Ishikawa (cell line): ENCODE data around the gene RADIL.

Experiments
- CEBPB ChIP-seq: IDR thresholded peaks from 2 replicates; pipeline ENCODE4 v1.6.1; 2012
- CREB1 ChIP-seq: IDR thresholded peaks from 2 replicates; pipeline ENCODE4 v1.6.1; 2012; ENCODE audit warnings: low read depth
- EGR1 ChIP-seq: IDR thresholded peaks from 2 replicates; pipeline ENCODE4 v1.6.1; 2012
- EP300 ChIP-seq: IDR thresholded peaks from 2 replicates; pipeline ENCODE4 v1.6.1; 2012; ENCODE audit warnings: borderline replicate concordance
- FOXM1 ChIP-seq: IDR thresholded peaks from 2 replicates; pipeline ENCODE4 v1.6.1; 2012; ENCODE audit warnings: low read depth, borderline replicate concordance
- NFIC ChIP-seq: IDR thresholded peaks from 2 replicates; pipeline ENCODE4 v1.6.1; 2012
- RAD21 ChIP-seq: IDR thresholded peaks from 2 replicates; pipeline ENCODE4 v1.6.1; 2012; ENCODE audit warnings: low read depth
- TAF1 ChIP-seq: IDR thresholded peaks from 2 replicates; pipeline ENCODE4 v1.6.1; 2012; ENCODE audit warnings: low read depth, mild to moderate bottlenecking
- TCF12 ChIP-seq: IDR thresholded peaks from 2 replicates; pipeline ENCODE4 v1.6.1; 2012; ENCODE audit warnings: low read depth
- TEAD4 ChIP-seq: IDR thresholded peaks from 2 replicates; pipeline ENCODE4 v1.6.1; 2012
- YY1 ChIP-seq: IDR thresholded peaks from 2 replicates; pipeline ENCODE4 v1.6.1; 2012; ENCODE audit warnings: low read depth
- ZBTB7A ChIP-seq: IDR thresholded peaks from 2 replicates; pipeline ENCODE4 v1.6.1; 2012; ENCODE audit warnings: low read depth
- TF ChIP-seq, protein P1 (sequence below): IDR thresholded peaks from 2 replicates; pipeline ENCODE4 v1.6.1; 2012
- TF ChIP-seq, protein P2 (sequence below): IDR thresholded peaks from 2 replicates; pipeline ENCODE4 v1.6.1; 2012; ENCODE audit warnings: low read depth, mild to moderate bottlenecking
- TF ChIP-seq, protein P3 (sequence below): IDR thresholded peaks from 2 replicates; pipeline ENCODE4 v1.6.1; 2012

RADIL gene

DNA sequence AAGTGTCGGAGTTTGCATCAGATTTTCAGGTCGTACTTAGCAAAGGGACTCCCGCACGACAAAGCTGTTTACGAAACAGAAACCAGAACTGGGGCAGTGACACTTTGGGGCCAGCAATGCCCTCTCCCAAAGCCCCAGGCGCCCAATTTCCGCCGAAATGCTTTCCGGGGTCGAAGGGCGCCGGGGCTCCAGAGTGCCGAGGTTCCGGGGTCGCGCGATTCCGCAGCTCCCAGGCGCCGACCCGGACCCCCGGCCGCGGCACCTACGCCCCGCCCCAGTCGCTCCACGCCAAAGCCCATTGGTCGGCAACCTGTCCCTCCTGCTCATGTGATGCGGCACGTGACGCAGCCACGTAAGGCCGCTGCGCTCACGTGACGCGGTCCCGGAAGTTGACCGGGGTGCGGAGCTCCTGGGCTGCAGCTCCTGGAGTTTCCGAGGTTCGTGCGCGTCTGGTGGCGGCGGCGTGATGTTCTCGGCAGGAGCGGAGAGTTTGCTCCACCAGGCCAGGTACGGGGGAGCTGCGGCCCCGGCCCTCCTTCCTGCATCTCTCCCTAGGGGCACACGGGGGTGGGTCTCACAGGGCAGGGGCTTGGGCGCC is 108.2 kb downstream of the RADIL start, which contains the start of gene AP5Z1:
AP5Z1 (plus strand) TSS at position 374 of the 598 bp plus-strand sequence; CDS start at position 467, 93 bp downstream.
- TF ChIP-seq TCF12 = 0 out of 2 replicates have a peak, but pooled peaks have one; percentile 69
- peak; percentile 72 for TF ChIP-seq CREB1
- TF ChIP-seq, protein P1, sequence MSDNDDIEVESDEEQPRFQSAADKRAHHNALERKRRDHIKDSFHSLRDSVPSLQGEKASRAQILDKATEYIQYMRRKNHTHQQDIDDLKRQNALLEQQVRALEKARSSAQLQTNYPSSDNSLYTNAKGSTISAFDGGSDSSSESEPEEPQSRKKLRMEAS = peak; percentile 62; the same call in 1 of the 2 replicates
- peak; percentile 77 for TF ChIP-seq TAF1
- TF ChIP-seq EGR1 = no peak
- TF ChIP-seq, protein P2, sequence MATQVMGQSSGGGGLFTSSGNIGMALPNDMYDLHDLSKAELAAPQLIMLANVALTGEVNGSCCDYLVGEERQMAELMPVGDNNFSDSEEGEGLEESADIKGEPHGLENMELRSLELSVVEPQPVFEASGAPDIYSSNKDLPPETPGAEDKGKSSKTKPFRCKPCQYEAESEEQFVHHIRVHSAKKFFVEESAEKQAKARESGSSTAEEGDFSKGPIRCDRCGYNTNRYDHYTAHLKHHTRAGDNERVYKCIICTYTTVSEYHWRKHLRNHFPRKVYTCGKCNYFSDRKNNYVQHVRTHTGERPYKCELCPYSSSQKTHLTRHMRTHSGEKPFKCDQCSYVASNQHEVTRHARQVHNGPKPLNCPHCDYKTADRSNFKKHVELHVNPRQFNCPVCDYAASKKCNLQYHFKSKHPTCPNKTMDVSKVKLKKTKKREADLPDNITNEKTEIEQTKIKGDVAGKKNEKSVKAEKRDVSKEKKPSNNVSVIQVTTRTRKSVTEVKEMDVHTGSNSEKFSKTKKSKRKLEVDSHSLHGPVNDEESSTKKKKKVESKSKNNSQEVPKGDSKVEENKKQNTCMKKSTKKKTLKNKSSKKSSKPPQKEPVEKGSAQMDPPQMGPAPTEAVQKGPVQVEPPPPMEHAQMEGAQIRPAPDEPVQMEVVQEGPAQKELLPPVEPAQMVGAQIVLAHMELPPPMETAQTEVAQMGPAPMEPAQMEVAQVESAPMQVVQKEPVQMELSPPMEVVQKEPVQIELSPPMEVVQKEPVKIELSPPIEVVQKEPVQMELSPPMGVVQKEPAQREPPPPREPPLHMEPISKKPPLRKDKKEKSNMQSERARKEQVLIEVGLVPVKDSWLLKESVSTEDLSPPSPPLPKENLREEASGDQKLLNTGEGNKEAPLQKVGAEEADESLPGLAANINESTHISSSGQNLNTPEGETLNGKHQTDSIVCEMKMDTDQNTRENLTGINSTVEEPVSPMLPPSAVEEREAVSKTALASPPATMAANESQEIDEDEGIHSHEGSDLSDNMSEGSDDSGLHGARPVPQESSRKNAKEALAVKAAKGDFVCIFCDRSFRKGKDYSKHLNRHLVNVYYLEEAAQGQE = no peak
- peak; percentile 56; the same call in 1 of the 2 replicates for TF ChIP-seq EP300
- peak; percentile 94 for TF ChIP-seq ZBTB7A
- TF ChIP-seq RAD21 = no peak
- TF ChIP-seq NFIC = no peak
- peak; percentile 34; the same call in 1 of the 2 replicates for TF ChIP-seq YY1
- TF ChIP-seq, protein P3, sequence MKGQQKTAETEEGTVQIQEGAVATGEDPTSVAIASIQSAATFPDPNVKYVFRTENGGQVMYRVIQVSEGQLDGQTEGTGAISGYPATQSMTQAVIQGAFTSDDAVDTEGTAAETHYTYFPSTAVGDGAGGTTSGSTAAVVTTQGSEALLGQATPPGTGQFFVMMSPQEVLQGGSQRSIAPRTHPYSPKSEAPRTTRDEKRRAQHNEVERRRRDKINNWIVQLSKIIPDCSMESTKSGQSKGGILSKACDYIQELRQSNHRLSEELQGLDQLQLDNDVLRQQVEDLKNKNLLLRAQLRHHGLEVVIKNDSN = peak; percentile 100
- TF ChIP-seq TEAD4 = no peak
- no peak for TF ChIP-seq CEBPB
- no peak for TF ChIP-seq FOXM1

DNA sequence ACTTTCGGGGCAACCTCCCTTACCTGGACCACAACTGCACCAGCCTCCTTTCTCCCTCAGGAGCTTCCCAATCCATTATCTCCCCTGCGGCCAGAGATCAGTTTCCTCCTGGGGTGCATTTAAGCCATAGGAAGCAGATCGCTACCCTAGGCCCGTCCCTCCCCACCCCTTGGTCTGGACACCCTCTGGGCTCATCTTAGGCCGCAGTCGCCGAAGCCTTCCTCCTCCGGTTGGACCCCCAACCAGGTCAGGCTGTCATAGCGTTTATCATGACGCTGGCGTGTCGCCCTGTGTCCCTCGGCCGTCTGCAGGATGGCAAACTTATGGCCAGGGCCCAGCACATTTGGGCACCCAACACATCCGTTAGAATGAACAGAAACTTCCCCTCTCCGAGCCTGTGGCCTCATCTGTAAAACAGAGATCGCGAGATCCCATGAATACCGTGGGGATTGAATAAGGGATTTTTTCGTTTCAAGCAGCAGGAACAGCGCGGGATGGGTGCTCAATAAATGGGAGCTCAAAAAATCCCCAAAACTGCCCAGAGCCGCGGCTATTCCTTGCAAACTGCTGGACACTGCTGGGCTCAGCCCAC is 108.8 kb downstream of the RADIL start:
- no peak for TF ChIP-seq ZBTB7A
- TF ChIP-seq, protein P1 = no peak
- no peak for TF ChIP-seq CREB1
- no peak for TF ChIP-seq TEAD4

DNA sequence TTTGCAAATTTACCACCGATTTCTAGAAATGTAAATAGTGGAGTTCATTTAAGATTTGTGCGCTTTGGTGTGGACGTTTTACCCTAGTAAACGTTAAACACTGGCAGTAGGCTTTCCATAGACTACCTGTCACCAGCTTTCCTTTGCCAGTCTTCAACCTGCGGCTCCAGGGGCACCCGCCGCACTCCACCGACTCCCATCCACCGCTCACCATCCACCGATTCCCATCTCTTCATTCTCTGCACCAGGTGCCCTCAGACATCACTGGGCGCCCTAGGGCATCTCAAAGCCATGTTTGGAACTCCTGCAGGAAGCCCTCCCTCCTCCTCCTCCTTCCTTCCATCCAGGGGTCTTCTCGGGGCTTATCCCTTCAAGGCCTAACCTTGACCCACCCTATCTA is 109.5 kb downstream of the RADIL start:
- TF ChIP-seq CREB1 = no peak
- TF ChIP-seq CEBPB = no peak

DNA sequence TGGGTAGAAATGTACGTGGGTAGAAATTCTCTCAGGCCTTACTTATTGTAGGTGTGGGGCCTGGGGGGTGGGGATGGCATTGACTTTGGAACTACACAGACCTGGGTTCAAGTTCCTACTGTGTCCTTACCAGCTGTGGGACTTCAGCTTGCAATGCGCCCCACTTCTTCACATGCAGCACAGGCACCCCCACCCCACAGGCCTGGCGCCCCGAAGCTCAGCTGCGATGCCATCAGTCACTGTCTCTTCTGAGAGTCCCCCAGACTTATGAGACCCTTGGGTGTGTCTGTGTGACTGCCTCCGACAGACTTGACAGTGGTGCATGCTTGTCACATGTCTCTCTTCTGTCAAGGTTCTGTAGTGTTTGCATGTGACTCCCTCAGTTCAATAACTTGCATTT is 111.2 kb downstream of the RADIL start:
- TF ChIP-seq EGR1 (no peak), TEAD4 (no peak), CREB1 (no peak), EP300 (no peak), TAF1 (no peak), TCF12 (no peak), ZBTB7A (no peak), NFIC (no peak), RAD21 (no peak), FOXM1 (no peak), CEBPB (no peak), YY1 (no peak)
- TF ChIP-seq, protein P2 = no peak
- TF ChIP-seq, protein P3 = no peak
- TF ChIP-seq, protein P1 = no peak

DNA sequence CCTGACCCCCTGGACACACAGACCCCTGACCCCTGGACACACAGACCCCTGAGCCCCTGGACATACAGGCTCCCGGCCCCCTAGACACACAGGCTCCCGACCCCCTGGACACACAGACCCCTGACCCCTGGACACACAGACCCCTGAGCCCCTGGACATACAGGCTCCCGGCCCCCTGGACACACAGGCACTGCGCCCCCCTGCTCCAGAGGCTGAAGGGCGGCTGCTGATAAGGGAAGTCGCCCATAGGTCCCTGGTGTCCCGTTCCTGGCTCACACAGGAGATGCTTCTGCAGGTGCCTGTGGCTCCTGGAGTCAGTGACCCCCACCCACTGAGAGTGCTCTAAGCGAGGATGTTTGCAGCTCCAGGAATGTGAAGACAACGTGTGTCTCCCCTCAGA is 111.8 kb downstream of the RADIL start:
- TF ChIP-seq YY1 (no peak), EP300 (no peak), RAD21 (no peak), CREB1 (no peak), EGR1 (no peak), NFIC (no peak), TCF12 (no peak), FOXM1 (no peak)
- TF ChIP-seq, protein P1 = no peak

DNA sequence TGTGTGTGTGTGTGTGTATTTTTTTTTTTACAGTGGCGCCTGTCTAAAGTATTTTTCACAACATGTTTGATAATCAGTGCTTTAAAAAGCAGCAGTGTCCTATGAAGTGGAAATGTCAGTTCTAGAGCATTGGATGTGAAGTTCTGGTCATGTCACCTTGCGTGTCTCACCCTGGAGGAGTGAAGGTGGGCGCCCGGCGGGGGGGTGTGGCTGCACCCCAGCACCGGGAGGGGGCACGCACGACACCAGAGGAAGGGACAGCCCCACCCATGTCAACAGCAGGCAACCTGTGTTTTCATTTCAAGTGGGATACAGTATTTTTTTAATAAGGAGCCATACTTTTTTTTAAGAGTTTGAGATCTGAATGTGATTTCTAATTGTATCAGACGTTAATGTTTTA is 112.6 kb downstream of the RADIL start:
- TF ChIP-seq, protein P3 = no peak
- no peak for TF ChIP-seq CREB1
- no peak for TF ChIP-seq RAD21
- TF ChIP-seq ZBTB7A = no peak
- TF ChIP-seq, protein P1 = no peak
- TF ChIP-seq TAF1 = no peak
- TF ChIP-seq EGR1 = no peak
- TF ChIP-seq TEAD4 = no peak
- no peak for TF ChIP-seq EP300
- TF ChIP-seq NFIC = no peak
- no peak for TF ChIP-seq FOXM1
- TF ChIP-seq, protein P2 = no peak
- TF ChIP-seq CEBPB = no peak
- TF ChIP-seq YY1 = no peak
